GM19372 (cell line): ENCODE data around the gene SEMA5A.
A peak's percentile ranks its signal among the peaks of the same experiment; 100 is the strongest.
"Not testable (repeated sequence)": the region's sequence is repeated elsewhere in the genome, so short reads cannot be mapped to it uniquely, and the experiment has no call there.

Experiments used
- ATAC-seq: cut with Tn5 transposase; IDR thresholded peaks from one replicate; pipeline ENCODE4 v1.9.1; 2021; ENCODE audit warnings: mild to moderate bottlenecking, low read depth, moderate library complexity; ENCODE audit not compliant: unreplicated experiment

Gene SEMA5A

GRCh38 chr5:9411142-9411541 is 134.7 kb downstream of the SEMA5A start:
- ATAC-seq, result no peak

GRCh38 chr5:9409413-9409960 is 136.4 kb downstream of the SEMA5A start:
- ATAC-seq, result peak; percentile 53

GRCh38 chr5:9408964-9409363 is 136.9 kb downstream of the SEMA5A start:
- no peak for ATAC-seq

- ATAC-seq, result peak; percentile 44
These were observed 140.6 kb downstream of the SEMA5A start for GRCh38 chr5:9405196-9405754.

- ATAC-seq, result no peak
These were observed 143.9 kb downstream of the SEMA5A start for GRCh38 chr5:9401786-9402472.

- ATAC-seq, result not testable (repeated sequence)
These were observed 146.1 kb downstream of the SEMA5A start for GRCh38 chr5:9399783-9400182.

- ATAC-seq, result no peak
These were observed 146.8 kb downstream of the SEMA5A start for GRCh38 chr5:9399094-9399493.

- no peak for ATAC-seq
These were observed 147.6 kb downstream of the SEMA5A start for GRCh38 chr5:9398227-9398626.

- no peak for ATAC-seq
These were observed 149.5 kb downstream of the SEMA5A start for GRCh38 chr5:9396285-9396770.

- no peak for ATAC-seq
These were observed 150.2 kb downstream of the SEMA5A start for GRCh38 chr5:9395706-9396105.

- ATAC-seq, result no peak
These were observed 151.7 kb downstream of the SEMA5A start for GRCh38 chr5:9394221-9394620.

GRCh38 chr5:9392625-9393024 is 153.2 kb downstream of the SEMA5A start:
- no peak for ATAC-seq

GRCh38 chr5:9391080-9391479 is 154.8 kb downstream of the SEMA5A start:
- ATAC-seq, result no peak

- ATAC-seq, result no peak
These were observed 155.8 kb downstream of the SEMA5A start for GRCh38 chr5:9390113-9390512.

- no peak for ATAC-seq
These were observed 156.8 kb downstream of the SEMA5A start for GRCh38 chr5:9388941-9389674.

- ATAC-seq, result no peak
These were observed 158.0 kb downstream of the SEMA5A start for GRCh38 chr5:9387879-9388278.

- no peak for ATAC-seq
These were observed 158.9 kb downstream of the SEMA5A start for GRCh38 chr5:9386945-9387344.

- ATAC-seq, result no peak
These were observed 163.4 kb downstream of the SEMA5A start for GRCh38 chr5:9382522-9382921.

GRCh38 chr5:9381464-9381863 is 164.4 kb downstream of the SEMA5A start:
- ATAC-seq, result peak; percentile 76

GRCh38 chr5:9380109-9380508 is 165.8 kb downstream of the SEMA5A start:
- ATAC-seq, result no peak

- no peak for ATAC-seq
These were observed 169.3 kb downstream of the SEMA5A start for GRCh38 chr5:9376363-9377117.
